ENCODE results near the gene ZPR1. TPM values are rescaled to one million over a fixed set of nuclear protein-coding genes. Genes with fewer than 3 reads are reported as not detected.

Gene ZPR1
- total RNA-seq, 1 donor = 37.1 TPM

GRCh38 chr11:116828632-116829524, 41.1 kb upstream of the ZPR1 start:
- DNase-seq (ENCODE audit: low read depth) = no peak
- no peak for TF ChIP-seq CTCF (IDR thresholded peaks at IDR 0.05; ENCODE audit: insufficient read depth, low read length)
- H3K4me3 ChIP-seq (ENCODE audit: low read depth, low read length) = no peak overlapping the region

GRCh38 chr11:116827461-116827860, 39.6 kb upstream of the ZPR1 start:
- DNase-seq (ENCODE audit: low read depth) = no peak
- H3K4me3 ChIP-seq (ENCODE audit: low read depth, low read length) = no peak overlapping the region
- TF ChIP-seq CTCF (IDR thresholded peaks at IDR 0.05; ENCODE audit: insufficient read depth, low read length) = no peak

GRCh38 chr11:116826751-116827431, 39.1 kb upstream of the ZPR1 start:
- no peak for TF ChIP-seq CTCF (IDR thresholded peaks at IDR 0.05; ENCODE audit: insufficient read depth, low read length)
- no peak overlapping the region for H3K4me3 ChIP-seq (ENCODE audit: low read depth, low read length)
- DNase-seq (ENCODE audit: low read depth) = no peak

- DNase-seq (ENCODE audit: low read depth) = no peak
- no peak for TF ChIP-seq CTCF (IDR thresholded peaks at IDR 0.05; ENCODE audit: insufficient read depth, low read length)
- no peak overlapping the region for H3K4me3 ChIP-seq (ENCODE audit: low read depth, low read length)
Measured at GRCh38 chr11:116825854-116826750, 38.3 kb upstream of the ZPR1 start.

- TF ChIP-seq CTCF (IDR thresholded peaks at IDR 0.05; ENCODE audit: insufficient read depth, low read length) = no peak
- no peak overlapping the region for H3K4me3 ChIP-seq (ENCODE audit: low read depth, low read length)
- DNase-seq (ENCODE audit: low read depth) = no peak
Measured at GRCh38 chr11:116825434-116825833, 37.6 kb upstream of the ZPR1 start.

- H3K4me3 ChIP-seq (ENCODE audit: low read depth, low read length) = no peak within 1 kb of the TSS
- TF ChIP-seq CTCF (IDR thresholded peaks at IDR 0.05; ENCODE audit: insufficient read depth, low read length) = no peak
- no peak for DNase-seq (ENCODE audit: low read depth)
Measured at GRCh38 chr11:116823031-116823843, 35.4 kb upstream of the ZPR1 start, which contains the start of gene APOA4. Gene APOA4 (minus strand): TSS chr11:116823304. CDS start chr11:116823191, 113 bp downstream.
